ENCODE measurements around the gene NEK10.

- TF ChIP-seq POLR2A (IDR thresholded peaks at IDR 0.05) (no peak), CTCF (IDR thresholded peaks at IDR 0.05) (no peak)
These were observed 292.2 kb downstream of the NEK10 start for GRCh38 chr3:27076815-27077630.

All from thyroid gland (tissue), 4 donors.